GM18499 (cell line): Measurements from ENCODE around the gene CYFIP2.
A peak's percentile ranks its signal among the peaks of the same experiment; 100 is the strongest.

ENCODE experiments used
- ATAC-seq: cut with Tn5 transposase; IDR thresholded peaks from one replicate; pipeline ENCODE4 v1.9.1; 2021; ENCODE audit warnings: moderate number of reproducible peaks; ENCODE audit not compliant: insufficient read depth, unreplicated experiment

CYFIP2 gene

DNA sequence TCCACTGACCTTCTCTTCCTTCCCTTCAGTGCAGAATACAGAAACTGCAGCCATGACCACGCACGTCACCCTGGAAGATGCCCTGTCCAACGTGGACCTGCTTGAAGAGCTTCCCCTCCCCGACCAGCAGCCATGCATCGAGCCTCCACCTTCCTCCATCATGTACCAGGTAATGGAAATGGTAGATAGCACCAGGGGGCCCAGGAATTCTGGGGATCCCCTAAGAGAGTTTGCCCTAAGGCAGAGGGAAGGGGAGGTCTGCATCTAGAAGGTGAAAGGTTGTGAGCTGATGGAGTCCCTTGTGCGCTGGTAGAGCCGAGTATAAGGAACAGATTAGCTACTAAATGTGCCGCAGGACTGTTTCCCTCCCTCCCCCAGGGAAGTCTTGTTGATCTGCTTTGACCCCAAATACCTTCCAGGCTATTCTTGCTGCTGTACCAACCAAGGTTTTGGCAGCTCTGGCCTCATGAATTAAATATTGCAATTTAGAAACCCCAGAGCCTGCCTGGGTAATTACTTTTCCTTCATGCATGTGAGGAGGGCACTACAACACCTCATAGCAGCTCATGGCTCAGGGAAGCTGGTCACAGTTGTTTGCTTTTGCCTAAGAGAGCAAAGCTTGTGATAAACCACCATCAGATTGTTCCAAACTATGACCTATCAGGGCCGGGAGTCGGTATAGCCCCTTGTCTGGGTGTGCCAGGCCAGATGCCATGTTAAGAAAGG, 19.6 kb downstream of the CYFIP2 start:
- no peak for ATAC-seq

DNA sequence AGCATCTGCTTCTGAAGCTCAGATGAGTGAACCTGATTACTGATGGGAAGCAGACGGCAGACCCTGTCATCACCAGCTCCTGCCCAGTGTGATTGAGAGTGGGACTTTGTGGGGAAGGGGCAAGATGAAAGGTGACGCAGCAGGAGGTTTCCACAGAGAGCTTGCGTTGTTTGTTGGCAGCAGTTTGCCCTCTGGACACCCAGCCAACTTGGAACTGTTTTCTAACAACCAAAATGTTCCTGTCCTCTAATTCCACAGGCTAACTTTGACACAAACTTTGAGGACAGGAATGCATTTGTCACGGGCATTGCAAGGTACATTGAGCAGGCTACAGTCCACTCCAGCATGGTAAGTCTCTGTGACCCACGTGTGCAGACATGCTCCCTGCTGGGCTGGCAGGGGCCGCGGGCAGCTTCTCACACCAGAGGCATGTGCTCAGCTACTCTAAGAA, 20.9 kb downstream of the CYFIP2 start:
- no peak for ATAC-seq

GRCh38 chr5:157288405-157289163, 22.7 kb downstream of the CYFIP2 start:
- ATAC-seq, result no peak

GRCh38 chr5:157289164-157289819, 23.4 kb downstream of the CYFIP2 start:
- no peak for ATAC-seq

- no peak for ATAC-seq
Observed at GRCh38 chr5:157290156-157290980, 24.4 kb downstream of the CYFIP2 start.

DNA sequence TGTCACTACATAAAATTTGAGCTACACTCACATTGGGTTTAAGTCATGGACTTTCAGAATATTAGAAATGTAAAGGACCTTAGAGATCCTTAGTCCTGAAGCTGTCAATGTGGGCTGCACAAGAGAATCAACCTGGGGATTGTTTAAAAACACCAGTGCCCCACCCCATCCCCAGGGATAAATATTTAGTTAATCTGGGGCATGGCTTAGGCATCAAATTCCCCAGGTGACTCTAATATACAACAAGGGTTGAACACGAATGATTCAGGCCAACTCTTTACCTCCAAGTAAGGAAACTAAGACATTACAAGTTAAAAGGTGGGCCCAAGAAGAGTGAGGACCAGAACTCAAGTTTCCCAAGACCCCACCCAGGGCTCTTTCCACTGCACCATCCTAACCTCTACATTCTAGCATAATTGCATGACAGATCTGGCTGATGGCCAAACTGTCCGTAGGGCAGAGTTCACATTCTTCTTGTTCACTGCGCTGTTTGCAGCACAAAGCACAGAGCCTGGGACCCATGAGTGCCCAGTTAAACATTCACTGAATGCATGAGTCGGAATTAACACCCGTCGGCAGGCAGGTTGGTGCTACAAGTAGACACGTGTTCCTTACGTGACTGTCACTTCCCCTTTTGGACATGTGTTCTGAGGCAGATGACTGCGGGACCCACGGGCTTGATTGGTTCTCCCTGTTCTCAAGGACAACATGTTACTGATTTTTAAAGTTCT, 25.2 kb downstream of the CYFIP2 start:
- peak; percentile 76 for ATAC-seq

DNA sequence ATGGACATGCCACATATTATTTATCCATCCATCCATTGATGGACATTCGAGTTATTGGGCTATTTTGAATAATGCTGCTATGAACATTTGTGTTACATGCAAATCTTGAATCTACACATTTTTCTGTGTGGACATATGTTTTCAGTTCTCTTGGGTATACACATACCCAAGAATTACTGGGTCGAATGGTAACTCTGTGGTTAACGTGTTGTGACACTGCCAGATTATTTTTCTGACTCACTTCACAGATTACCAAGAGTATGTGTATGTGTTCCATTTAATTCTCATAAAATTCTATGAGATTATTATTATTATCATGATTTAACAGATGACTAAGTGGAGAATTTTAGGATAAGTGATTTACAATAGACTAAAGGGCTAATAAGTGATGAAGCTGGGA, 26.7 kb downstream of the CYFIP2 start:
- no peak for ATAC-seq

- no peak for ATAC-seq
Observed at GRCh38 chr5:157294407-157295091, 28.6 kb downstream of the CYFIP2 start.

- ATAC-seq, result no peak
Observed at GRCh38 chr5:157295247-157295646, 29.3 kb downstream of the CYFIP2 start.

- no peak for ATAC-seq
Observed at GRCh38 chr5:157300564-157300963, 34.6 kb downstream of the CYFIP2 start.

- no peak for ATAC-seq
Observed at GRCh38 chr5:157301066-157301465, 35.1 kb downstream of the CYFIP2 start.

DNA sequence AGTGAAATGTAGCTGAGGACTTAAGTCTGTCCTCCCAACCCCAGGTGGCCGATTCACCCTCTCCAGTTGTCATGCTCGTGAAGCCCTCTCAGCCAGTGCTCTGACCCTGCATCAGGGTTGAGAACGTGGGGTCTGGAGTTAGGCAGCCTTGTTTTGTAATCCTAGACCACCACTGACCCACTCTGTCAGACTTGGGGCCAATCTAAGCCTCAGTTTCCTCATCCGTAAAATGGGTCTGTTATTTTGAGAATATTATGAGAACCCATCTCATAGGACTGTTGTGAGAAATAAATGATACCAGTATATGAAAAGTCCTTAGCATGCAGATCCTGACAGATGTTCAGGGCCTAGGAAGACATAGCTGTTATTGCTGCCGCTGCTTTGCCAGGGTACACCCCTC, 37.1 kb downstream of the CYFIP2 start:
- no peak for ATAC-seq

DNA sequence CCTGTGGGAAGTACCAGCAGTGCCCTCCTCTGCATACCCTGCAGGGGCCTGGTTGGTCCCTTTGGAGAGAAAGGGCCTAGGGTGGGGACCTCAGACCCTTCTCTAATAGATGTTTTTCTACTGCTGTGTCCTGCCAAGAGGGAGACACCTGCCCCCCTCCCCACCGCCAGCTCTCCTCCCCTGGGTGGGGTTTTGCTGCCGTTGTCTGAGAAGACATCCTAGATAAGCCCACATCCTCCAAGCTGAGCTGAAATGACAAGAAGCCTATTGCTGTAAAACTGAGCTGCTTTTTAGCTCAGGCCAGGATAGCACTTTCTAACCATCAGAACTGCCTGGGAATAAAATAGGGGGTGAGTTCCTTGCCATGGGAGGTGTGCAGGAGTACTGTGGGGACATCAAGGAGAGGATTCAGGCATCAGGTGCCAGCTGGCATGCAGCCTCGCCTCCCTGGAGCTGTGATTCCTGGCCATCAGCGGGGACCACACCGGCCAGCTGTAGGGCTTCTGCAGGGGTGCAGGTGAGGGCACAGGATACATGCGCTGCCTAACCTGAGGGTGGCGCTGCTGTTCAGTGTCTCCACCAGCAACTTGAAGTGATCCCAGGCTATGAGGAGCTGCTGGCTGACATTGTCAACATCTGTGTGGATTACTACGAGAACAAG, 37.9 kb downstream of the CYFIP2 start:
- ATAC-seq, result no peak

DNA sequence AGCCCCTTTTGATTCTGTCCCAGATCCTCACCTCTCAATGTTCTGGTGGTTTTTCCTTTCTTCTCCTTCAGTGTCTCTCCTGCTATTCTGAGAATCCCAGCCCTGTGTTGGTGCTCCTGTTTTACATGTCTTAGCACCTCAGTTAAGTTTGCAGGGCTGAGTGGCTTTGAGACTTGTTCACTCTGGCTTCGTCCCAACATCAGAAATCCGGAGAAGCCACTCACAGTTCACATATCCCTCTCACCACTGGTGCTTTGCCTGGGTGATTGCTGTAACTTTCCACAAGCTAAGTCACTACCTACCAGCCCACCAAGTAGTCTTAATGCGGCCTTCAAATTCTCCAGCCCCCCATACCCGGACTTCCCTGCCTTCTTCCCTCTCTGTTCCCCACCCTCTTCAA, 40.2 kb downstream of the CYFIP2 start:
- no peak for ATAC-seq

GRCh38 chr5:157306692-157307471, 41.0 kb downstream of the CYFIP2 start:
- no peak for ATAC-seq

GRCh38 chr5:157308836-157309465, 43.0 kb downstream of the CYFIP2 start:
- ATAC-seq, result no peak

DNA sequence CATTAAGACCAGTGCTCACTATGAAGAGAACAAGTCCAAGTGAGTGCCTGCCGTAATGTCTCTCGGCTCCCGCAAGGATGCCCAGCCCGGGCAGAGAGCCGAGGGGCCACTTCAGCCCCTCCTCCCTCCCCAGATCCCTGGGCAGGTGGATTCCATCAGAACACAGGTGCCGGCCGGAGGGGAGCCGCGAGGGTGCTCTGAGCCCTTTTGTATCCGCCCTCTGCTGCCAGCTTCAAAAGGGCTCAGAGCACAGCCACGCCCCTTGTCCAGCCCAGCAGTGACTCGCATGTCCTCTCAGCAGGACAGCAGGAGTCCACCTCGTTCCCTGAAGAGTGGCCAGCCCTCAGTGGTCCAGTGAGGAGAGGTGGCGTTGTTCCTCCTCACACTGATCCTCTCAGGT, 43.9 kb downstream of the CYFIP2 start:
- no peak for ATAC-seq
